ENCODE measurements around the gene ZNF750. TPM values are rescaled to one million over a fixed set of nuclear protein-coding genes. Genes with fewer than 3 reads are reported as not detected.

Gene ZNF750
- total RNA-seq, 1 experiment from 2014 or later, result 0.44 TPM

- Histone ChIP-seq H4K20me1 (ENCODE audit: insufficient read depth) (no peaks in the 10 kb centered on the region), H3F3A (ENCODE audit: insufficient read depth, low read depth) (peaks cover 21% of the 10 kb centered on the region), H3K79me2 (ENCODE audit: low read depth) (peaks cover 15% of the 10 kb centered on the region; the same call in 1 of the 2 replicates), H3K4me2 (no peak overlapping the region), H3K4me3 (no peak overlapping the region), H3K4me1 (replicated peaks; ENCODE audit: insufficient read depth) (peaks cover 49% of the 10 kb centered on the region), H3K9me3 (ENCODE audit: insufficient read depth, low read depth) (no peaks in the 10 kb centered on the region), H3K9me2 (ENCODE audit: insufficient read depth) (no peaks in the 10 kb centered on the region), H3K36me3 (ENCODE audit: low read depth) (no peaks in the 10 kb centered on the region), H3K27me3 (ENCODE audit: insufficient read depth, low read depth) (no peaks in the 10 kb centered on the region), H2AFZ (no peak overlapping the region), H3K27ac (no peak overlapping the region)
- POLR2A ChIA-PET (ENCODE audit: unreplicated experiment), result interaction anchor here (0.7 kb wide), 2 partner anchors 17 to 20 kb away, joined by 3 to 5 read pairs; partner anchors contain the start of gene ZNF750
- no TSS peak for BruUV-seq (replicated peaks)
- CTCF ChIA-PET, result no interaction called here
- TF ChIP-seq CTCF (conservative IDR thresholded peaks at IDR 0.05) (no peak), EZH2 (IDR thresholded peaks at IDR 0.05; ENCODE audit: low read depth) (no peak)
- intact Hi-C loops (cut with micrococcal nuclease; ENCODE audit: unreplicated experiment), result no loop called here
- no peak for DNase-seq
Measured at GRCh38 chr17:82856361-82856760, 16.5 kb upstream of the ZNF750 start.

GRCh38 chr17:82854226-82854625 is 14.4 kb upstream of the ZNF750 start:
- ChIA-PET CTCF (no interaction called here), POLR2A (ENCODE audit: unreplicated experiment) (no interaction called here)
- no peak for DNase-seq
- Histone ChIP-seq H4K20me1 (ENCODE audit: insufficient read depth) (no peaks in the 10 kb centered on the region), H3K79me2 (ENCODE audit: low read depth) (peaks cover 5% of the 10 kb centered on the region; the same call in 1 of the 2 replicates), H3K27me3 (ENCODE audit: insufficient read depth, low read depth) (no peaks in the 10 kb centered on the region), H3K4me1 (replicated peaks; ENCODE audit: insufficient read depth) (peaks cover 30% of the 10 kb centered on the region), H3K4me2 (no peak overlapping the region), H2AFZ (no peak overlapping the region), H3K9me2 (ENCODE audit: insufficient read depth) (no peaks in the 10 kb centered on the region), H3K27ac (no peak overlapping the region), H3K36me3 (ENCODE audit: low read depth) (no peaks in the 10 kb centered on the region), H3K9me3 (ENCODE audit: insufficient read depth, low read depth) (no peaks in the 10 kb centered on the region), H3F3A (ENCODE audit: insufficient read depth, low read depth) (peaks cover 12% of the 10 kb centered on the region; the same call in 1 of the 2 replicates), H3K4me3 (no peak overlapping the region)
- TF ChIP-seq EZH2 (IDR thresholded peaks at IDR 0.05; ENCODE audit: low read depth), result no peak
- no peak for TF ChIP-seq CTCF (conservative IDR thresholded peaks at IDR 0.05)
- BruUV-seq (replicated peaks), result no TSS peak
- intact Hi-C loops (cut with micrococcal nuclease; ENCODE audit: unreplicated experiment), result no loop called here

GRCh38 chr17:82851381-82851780 is 11.6 kb upstream of the ZNF750 start:
- TF ChIP-seq EZH2 (IDR thresholded peaks at IDR 0.05; ENCODE audit: low read depth), result no peak
- no peak for TF ChIP-seq CTCF (conservative IDR thresholded peaks at IDR 0.05)
- H3K4me1 ChIP-seq (replicated peaks; ENCODE audit: insufficient read depth), result peaks cover 20% of the 10 kb centered on the region
- H3K4me2 ChIP-seq, result no peak overlapping the region
- peaks cover 5% of the 10 kb centered on the region; the same call in 1 of the 2 replicates for H3K79me2 ChIP-seq (ENCODE audit: low read depth)
- H3K4me3 ChIP-seq, result no peak overlapping the region
- H3K36me3 ChIP-seq (ENCODE audit: low read depth), result no peaks in the 10 kb centered on the region
- H3K9me2 ChIP-seq (ENCODE audit: insufficient read depth), result no peaks in the 10 kb centered on the region
- no peak overlapping the region for H3K27ac ChIP-seq
- H3K27me3 ChIP-seq (ENCODE audit: insufficient read depth, low read depth), result no peaks in the 10 kb centered on the region
- H4K20me1 ChIP-seq (ENCODE audit: insufficient read depth), result no peaks in the 10 kb centered on the region
- intact Hi-C loops (cut with micrococcal nuclease; ENCODE audit: unreplicated experiment), result no loop called here
- no peaks in the 10 kb centered on the region for H3K9me3 ChIP-seq (ENCODE audit: insufficient read depth, low read depth)
- H3F3A ChIP-seq (ENCODE audit: insufficient read depth, low read depth), result peaks cover 10% of the 10 kb centered on the region
- BruUV-seq (replicated peaks), result no TSS peak
- ChIA-PET CTCF (no interaction called here), POLR2A (ENCODE audit: unreplicated experiment) (no interaction called here)
- no peak overlapping the region for H2AFZ ChIP-seq
- DNase-seq, result no peak
